GM23338 (cell line): Measurements from ENCODE around the gene CCNI2. TPM values are rescaled to one million over a fixed set of nuclear protein-coding genes. Genes with fewer than 3 reads are reported as not detected.

Experiments used
- ATAC-seq: fragments of 200-7000 bp; cut with Tn5 transposase; 3 replicates; pipeline ENCODE4 v1.9.1; 2020
- DNase-seq: peaks from one replicate; pipeline ENCODE4 v3.0.0-alpha.2; 2015; ENCODE audit warnings: low spot score
- H2AFZ ChIP-seq: fragments of 200-600 bp; sonication (generic); 2 replicates; pipeline ENCODE4 v1.8.0; 2016; ENCODE audit warnings: antibody characterized with exemption, mild to moderate bottlenecking, moderate library complexity
- H3F3A ChIP-seq: fragments of 200-600 bp; sonication (generic); replicated peaks from 2 replicates; pipeline ENCODE4 v1.8.0; 2017; ENCODE audit warnings: antibody characterized with exemption, mixed run types, low read depth
- H3K27ac ChIP-seq: fragments of 200-600 bp; sonication (generic); 2 replicates; pipeline ENCODE4 v1.6.1; 2016; ENCODE audit warnings: low read depth
- H3K27me3 ChIP-seq: fragments of 200-600 bp; sonication (generic); 2 replicates; pipeline ENCODE4 v1.8.0; 2016; ENCODE audit warnings: mild to moderate bottlenecking, mixed run types, moderate library complexity; ENCODE audit not compliant: insufficient read depth
- H3K36me3 ChIP-seq: fragments of 200-600 bp; sonication (generic); 2 replicates; pipeline ENCODE4 v1.8.0; 2016; ENCODE audit warnings: mild to moderate bottlenecking; ENCODE audit not compliant: insufficient read depth
- H3K4me1 ChIP-seq: fragments of 200-600 bp; sonication (generic); 2 replicates; pipeline ENCODE4 v1.8.0; 2016; ENCODE audit warnings: mild to moderate bottlenecking, moderate library complexity; ENCODE audit not compliant: insufficient read depth
- H3K4me2 ChIP-seq: fragments of 200-600 bp; sonication (generic); 2 replicates; pipeline ENCODE4 v1.7.1; 2017; ENCODE audit warnings: mixed run types
- H3K4me3 ChIP-seq: fragments of 200-600 bp; sonication (generic); 2 replicates; pipeline ENCODE4 v1.6.1; 2016; ENCODE audit warnings: mixed run types
- H3K79me2 ChIP-seq: fragments of 200-600 bp; sonication (generic); replicated peaks from 2 replicates; pipeline ENCODE4 v1.8.0; 2017; ENCODE audit warnings: mild to moderate bottlenecking; ENCODE audit not compliant: insufficient read depth
- H3K9me2 ChIP-seq: fragments of 200-600 bp; sonication (generic); 2 replicates; pipeline ENCODE4 v1.8.0; 2017; ENCODE audit not compliant: insufficient read depth
- H4K20me1 ChIP-seq: fragments of 200-600 bp; sonication (generic); replicated peaks from 2 replicates; pipeline ENCODE4 v1.8.0; 2017; ENCODE audit warnings: mild to moderate bottlenecking; ENCODE audit not compliant: insufficient read depth
- H3K27ac Mint-ChIP-seq: 2 replicates; pipeline ENCODE4 v1.8.0; 2020; ENCODE audit warnings: inconsistent platforms, mild to moderate bottlenecking, moderate library complexity, mixed read lengths
- H3K27me3 Mint-ChIP-seq: 3 replicates; pipeline ENCODE4 v1.8.0; 2022; ENCODE audit warnings: low read depth, mild to moderate bottlenecking, moderate library complexity, mixed read lengths, inconsistent platforms; ENCODE audit not compliant: insufficient read depth, poor library complexity
- H3K36me3 Mint-ChIP-seq: 3 replicates; pipeline ENCODE4 v1.8.0; 2021; ENCODE audit warnings: low read depth, mild to moderate bottlenecking, inconsistent platforms, moderate library complexity, mixed read lengths
- H3K4me1 Mint-ChIP-seq: 3 replicates; pipeline ENCODE4 v1.8.0; 2020; ENCODE audit warnings: mild to moderate bottlenecking, inconsistent platforms, mixed read lengths
- H3K4me3 Mint-ChIP-seq: 3 replicates; pipeline ENCODE4 v1.8.0; 2021; ENCODE audit warnings: moderate library complexity, mild to moderate bottlenecking, inconsistent platforms, mixed read lengths
- H3K9me3 Mint-ChIP-seq: 3 replicates; pipeline ENCODE4 v1.8.0; 2020; ENCODE audit warnings: moderate library complexity, mild to moderate bottlenecking, inconsistent platforms, mixed read lengths
- CREB1 ChIP-seq: fragments of 250-450 bp; sonication (Bioruptor Pico); IDR thresholded peaks from 2 replicates; pipeline ENCODE4 v1.5.0; 2020; ENCODE audit warnings: low read depth, mild to moderate bottlenecking, moderate library complexity
- ETS1 ChIP-seq: IDR thresholded peaks from 2 replicates; pipeline ENCODE4 v1.6.1; 2016; ENCODE audit warnings: antibody characterized with exemption
- EZH2 ChIP-seq: fragments of 200-600 bp; sonication (generic); IDR thresholded peaks from one replicate; pipeline ENCODE4 v1.8.0; 2017; ENCODE audit warnings: antibody characterized with exemption, mild to moderate bottlenecking, low read depth; ENCODE audit not compliant: unreplicated experiment
- EZH2phosphoT487 ChIP-seq: fragments of 200-600 bp; sonication (generic); IDR thresholded peaks from one replicate; pipeline ENCODE4 v1.8.1; 2018; ENCODE audit warnings: antibody characterized with exemption; ENCODE audit not compliant: unreplicated experiment
- JUNB ChIP-seq: IDR thresholded peaks from one replicate; pipeline ENCODE4 v1.6.1; 2016; ENCODE audit warnings: antibody characterized with exemption; ENCODE audit not compliant: unreplicated experiment
- NANOG ChIP-seq: IDR thresholded peaks from 2 replicates; pipeline ENCODE4 v1.6.1; 2016; ENCODE audit warnings: antibody characterized with exemption, borderline replicate concordance
- POLR2AphosphoS5 ChIP-seq: IDR thresholded peaks from 2 replicates; pipeline ENCODE4 v1.6.1; 2016; ENCODE audit warnings: antibody characterized with exemption, low read depth
- STAT1 ChIP-seq: IDR thresholded peaks from one replicate; pipeline ENCODE4 v1.6.1; 2016; ENCODE audit warnings: antibody characterized with exemption; ENCODE audit not compliant: unreplicated experiment
- ZNF114 ChIP-seq: fragments of 250-450 bp; sonication (Bioruptor Pico); IDR thresholded peaks from 2 replicates; pipeline ENCODE4 v1.5.0; 2020; ENCODE audit warnings: mild to moderate bottlenecking, moderate library complexity
- ZNF331 ChIP-seq: fragments of 250-450 bp; sonication (Bioruptor Pico); IDR thresholded peaks from 2 replicates; pipeline ENCODE4 v1.5.0; 2020; ENCODE audit warnings: low read depth, mild to moderate bottlenecking, moderate library complexity
- polyA plus RNA-seq: library from polyadenylated mRNA; unstranded; fragments of >200 nt; fragmentation: Nextera tagmentation; extraction: Ambion mirVana; gene quantifications from 2 replicates; pipeline ENCODE4 v1.2.1, GENCODE V29; 2016
- total RNA-seq: library from RNA; depleted of rRNA; stranded (reverse); fragments of >200 nt; shearing (Covaris generic); gene quantifications from 2 replicates; pipeline ENCODE4 v1.2.3, GENCODE V29; 2014
- TF ChIP-seq, protein P1 (sequence below), 2 experiments: fragments of 200-600 bp in 1 of 2; sonication (generic) in 1 of 2; conservative IDR thresholded peaks; 2 replicates each; pipeline versions ENCODE4 v1.5.1 to v1.6.1; 2016 to 2017; ENCODE audit warnings: antibody characterized with exemption in 2 of 2, low read depth in 2 of 2, mild to moderate bottlenecking in 2 of 2, moderate library complexity in 1 of 2
- TF ChIP-seq, protein P2 (sequence below): IDR thresholded peaks from one replicate; pipeline ENCODE4 v1.6.1; 2018; ENCODE audit warnings: antibody characterized with exemption; ENCODE audit not compliant: unreplicated experiment
- TF ChIP-seq, protein P3 (sequence below): fragments of 250-450 bp; sonication (Bioruptor Pico); IDR thresholded peaks from 2 replicates; pipeline ENCODE4 v1.5.0; 2020; ENCODE audit warnings: mild to moderate bottlenecking, moderate library complexity

CCNI2 gene
- total and polyA plus RNA-seq, 2 experiments from 2014 or later = 0.55 to 2.5 TPM

- Histone ChIP-seq H3K27me3 (peaks cover 62% of the 10 kb centered on the region), H4K20me1 (no peaks in the 10 kb centered on the region), H3K4me3 (peak overlapping the region; percentile 69), H3K27ac (no peak overlapping the region), H3K36me3 (no peaks in the 10 kb centered on the region), H3K4me2 (peak overlapping the region; percentile 77), H3F3A (no peaks in the 10 kb centered on the region), H3K79me2 (no peaks in the 10 kb centered on the region), H2AFZ (0 out of 2 replicates have a peak overlapping the region, but pooled peaks have one; percentile 95), H3K9me2 (no peaks in the 10 kb centered on the region), H3K4me1 (no peaks in the 10 kb centered on the region; the same call in 1 of the 2 replicates)
- Mint-ChIP-seq H3K27ac (no peak overlapping the region), H3K27me3 (peaks cover 33% of the 10 kb centered on the region), H3K36me3 (no peaks in the 10 kb centered on the region), H3K4me1 (peaks cover 3% of the 10 kb centered on the region; the same call in 2 of the 3 replicates), H3K9me3 (no peaks in the 10 kb centered on the region), H3K4me3 (peak overlapping the region; percentile 55)
- DNase-seq = no peak
- no peak for TF ChIP-seq CREB1 (CRISPR knock-in tag)
- TF ChIP-seq EZH2phosphoT487 = no peak
- TF ChIP-seq EZH2 = no peak
- TF ChIP-seq NANOG = no peak
- TF ChIP-seq STAT1 = no peak
- TF ChIP-seq, protein P1, sequence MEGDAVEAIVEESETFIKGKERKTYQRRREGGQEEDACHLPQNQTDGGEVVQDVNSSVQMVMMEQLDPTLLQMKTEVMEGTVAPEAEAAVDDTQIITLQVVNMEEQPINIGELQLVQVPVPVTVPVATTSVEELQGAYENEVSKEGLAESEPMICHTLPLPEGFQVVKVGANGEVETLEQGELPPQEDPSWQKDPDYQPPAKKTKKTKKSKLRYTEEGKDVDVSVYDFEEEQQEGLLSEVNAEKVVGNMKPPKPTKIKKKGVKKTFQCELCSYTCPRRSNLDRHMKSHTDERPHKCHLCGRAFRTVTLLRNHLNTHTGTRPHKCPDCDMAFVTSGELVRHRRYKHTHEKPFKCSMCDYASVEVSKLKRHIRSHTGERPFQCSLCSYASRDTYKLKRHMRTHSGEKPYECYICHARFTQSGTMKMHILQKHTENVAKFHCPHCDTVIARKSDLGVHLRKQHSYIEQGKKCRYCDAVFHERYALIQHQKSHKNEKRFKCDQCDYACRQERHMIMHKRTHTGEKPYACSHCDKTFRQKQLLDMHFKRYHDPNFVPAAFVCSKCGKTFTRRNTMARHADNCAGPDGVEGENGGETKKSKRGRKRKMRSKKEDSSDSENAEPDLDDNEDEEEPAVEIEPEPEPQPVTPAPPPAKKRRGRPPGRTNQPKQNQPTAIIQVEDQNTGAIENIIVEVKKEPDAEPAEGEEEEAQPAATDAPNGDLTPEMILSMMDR (conservative IDR thresholded peaks at IDR 0.05; ENCODE audit: low read depth in 2 of 2) = no peak
- TF ChIP-seq, protein P2, sequence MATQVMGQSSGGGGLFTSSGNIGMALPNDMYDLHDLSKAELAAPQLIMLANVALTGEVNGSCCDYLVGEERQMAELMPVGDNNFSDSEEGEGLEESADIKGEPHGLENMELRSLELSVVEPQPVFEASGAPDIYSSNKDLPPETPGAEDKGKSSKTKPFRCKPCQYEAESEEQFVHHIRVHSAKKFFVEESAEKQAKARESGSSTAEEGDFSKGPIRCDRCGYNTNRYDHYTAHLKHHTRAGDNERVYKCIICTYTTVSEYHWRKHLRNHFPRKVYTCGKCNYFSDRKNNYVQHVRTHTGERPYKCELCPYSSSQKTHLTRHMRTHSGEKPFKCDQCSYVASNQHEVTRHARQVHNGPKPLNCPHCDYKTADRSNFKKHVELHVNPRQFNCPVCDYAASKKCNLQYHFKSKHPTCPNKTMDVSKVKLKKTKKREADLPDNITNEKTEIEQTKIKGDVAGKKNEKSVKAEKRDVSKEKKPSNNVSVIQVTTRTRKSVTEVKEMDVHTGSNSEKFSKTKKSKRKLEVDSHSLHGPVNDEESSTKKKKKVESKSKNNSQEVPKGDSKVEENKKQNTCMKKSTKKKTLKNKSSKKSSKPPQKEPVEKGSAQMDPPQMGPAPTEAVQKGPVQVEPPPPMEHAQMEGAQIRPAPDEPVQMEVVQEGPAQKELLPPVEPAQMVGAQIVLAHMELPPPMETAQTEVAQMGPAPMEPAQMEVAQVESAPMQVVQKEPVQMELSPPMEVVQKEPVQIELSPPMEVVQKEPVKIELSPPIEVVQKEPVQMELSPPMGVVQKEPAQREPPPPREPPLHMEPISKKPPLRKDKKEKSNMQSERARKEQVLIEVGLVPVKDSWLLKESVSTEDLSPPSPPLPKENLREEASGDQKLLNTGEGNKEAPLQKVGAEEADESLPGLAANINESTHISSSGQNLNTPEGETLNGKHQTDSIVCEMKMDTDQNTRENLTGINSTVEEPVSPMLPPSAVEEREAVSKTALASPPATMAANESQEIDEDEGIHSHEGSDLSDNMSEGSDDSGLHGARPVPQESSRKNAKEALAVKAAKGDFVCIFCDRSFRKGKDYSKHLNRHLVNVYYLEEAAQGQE = no peak
- TF ChIP-seq ETS1 = no peak
- TF ChIP-seq ZNF114 (CRISPR knock-in tag) = no peak
- TF ChIP-seq, protein P3, sequence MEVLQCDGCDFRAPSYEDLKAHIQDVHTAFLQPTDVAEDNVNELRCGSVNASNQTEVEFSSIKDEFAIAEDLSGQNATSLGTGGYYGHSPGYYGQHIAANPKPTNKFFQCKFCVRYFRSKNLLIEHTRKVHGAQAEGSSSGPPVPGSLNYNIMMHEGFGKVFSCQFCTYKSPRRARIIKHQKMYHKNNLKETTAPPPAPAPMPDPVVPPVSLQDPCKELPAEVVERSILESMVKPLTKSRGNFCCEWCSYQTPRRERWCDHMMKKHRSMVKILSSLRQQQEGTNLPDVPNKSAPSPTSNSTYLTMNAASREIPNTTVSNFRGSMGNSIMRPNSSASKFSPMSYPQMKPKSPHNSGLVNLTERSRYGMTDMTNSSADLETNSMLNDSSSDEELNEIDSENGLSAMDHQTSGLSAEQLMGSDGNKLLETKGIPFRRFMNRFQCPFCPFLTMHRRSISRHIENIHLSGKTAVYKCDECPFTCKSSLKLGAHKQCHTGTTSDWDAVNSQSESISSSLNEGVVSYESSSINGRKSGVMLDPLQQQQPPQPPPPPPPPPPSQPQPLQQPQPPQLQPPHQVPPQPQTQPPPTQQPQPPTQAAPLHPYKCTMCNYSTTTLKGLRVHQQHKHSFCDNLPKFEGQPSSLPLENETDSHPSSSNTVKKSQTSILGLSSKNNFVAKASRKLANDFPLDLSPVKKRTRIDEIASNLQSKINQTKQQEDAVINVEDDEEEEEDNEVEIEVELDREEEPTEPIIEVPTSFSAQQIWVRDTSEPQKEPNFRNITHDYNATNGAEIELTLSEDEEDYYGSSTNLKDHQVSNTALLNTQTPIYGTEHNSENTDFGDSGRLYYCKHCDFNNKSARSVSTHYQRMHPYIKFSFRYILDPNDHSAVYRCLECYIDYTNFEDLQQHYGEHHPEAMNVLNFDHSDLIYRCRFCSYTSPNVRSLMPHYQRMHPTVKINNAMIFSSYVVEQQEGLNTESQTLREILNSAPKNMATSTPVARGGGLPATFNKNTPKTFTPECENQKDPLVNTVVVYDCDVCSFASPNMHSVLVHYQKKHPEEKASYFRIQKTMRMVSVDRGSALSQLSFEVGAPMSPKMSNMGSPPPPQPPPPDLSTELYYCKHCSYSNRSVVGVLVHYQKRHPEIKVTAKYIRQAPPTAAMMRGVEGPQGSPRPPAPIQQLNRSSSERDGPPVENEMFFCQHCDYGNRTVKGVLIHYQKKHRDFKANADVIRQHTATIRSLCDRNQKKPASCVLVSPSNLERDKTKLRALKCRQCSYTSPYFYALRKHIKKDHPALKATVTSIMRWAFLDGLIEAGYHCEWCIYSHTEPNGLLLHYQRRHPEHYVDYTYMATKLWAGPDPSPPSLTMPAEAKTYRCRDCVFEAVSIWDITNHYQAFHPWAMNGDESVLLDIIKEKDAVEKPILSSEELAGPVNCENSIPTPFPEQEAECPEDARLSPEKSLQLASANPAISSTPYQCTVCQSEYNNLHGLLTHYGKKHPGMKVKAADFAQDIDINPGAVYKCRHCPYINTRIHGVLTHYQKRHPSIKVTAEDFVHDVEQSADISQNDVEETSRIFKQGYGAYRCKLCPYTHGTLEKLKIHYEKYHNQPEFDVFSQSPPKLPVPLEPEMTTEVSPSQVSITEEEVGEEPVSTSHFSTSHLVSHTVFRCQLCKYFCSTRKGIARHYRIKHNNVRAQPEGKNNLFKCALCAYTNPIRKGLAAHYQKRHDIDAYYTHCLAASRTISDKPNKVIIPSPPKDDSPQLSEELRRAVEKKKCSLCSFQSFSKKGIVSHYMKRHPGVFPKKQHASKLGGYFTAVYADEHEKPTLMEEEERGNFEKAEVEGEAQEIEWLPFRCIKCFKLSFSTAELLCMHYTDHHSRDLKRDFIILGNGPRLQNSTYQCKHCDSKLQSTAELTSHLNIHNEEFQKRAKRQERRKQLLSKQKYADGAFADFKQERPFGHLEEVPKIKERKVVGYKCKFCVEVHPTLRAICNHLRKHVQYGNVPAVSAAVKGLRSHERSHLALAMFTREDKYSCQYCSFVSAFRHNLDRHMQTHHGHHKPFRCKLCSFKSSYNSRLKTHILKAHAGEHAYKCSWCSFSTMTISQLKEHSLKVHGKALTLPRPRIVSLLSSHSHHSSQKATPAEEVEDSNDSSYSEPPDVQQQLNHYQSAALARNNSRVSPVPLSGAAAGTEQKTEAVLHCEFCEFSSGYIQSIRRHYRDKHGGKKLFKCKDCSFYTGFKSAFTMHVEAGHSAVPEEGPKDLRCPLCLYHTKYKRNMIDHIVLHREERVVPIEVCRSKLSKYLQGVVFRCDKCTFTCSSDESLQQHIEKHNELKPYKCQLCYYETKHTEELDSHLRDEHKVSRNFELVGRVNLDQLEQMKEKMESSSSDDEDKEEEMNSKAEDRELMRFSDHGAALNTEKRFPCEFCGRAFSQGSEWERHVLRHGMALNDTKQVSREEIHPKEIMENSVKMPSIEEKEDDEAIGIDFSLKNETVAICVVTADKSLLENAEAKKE (CRISPR knock-in tag) = no peak
- no peak for TF ChIP-seq ZNF331 (CRISPR knock-in tag)
- TF ChIP-seq POLR2AphosphoS5 = no peak
- no peak for TF ChIP-seq JUNB
- no peak for ATAC-seq
Measured at GRCh38 chr5:132748522-132749000, 1.3 kb downstream of the CCNI2 start.
